ENCODE data around the gene LRFN3.
"Not testable (repeated sequence)": the region's sequence is repeated elsewhere in the genome, so short reads cannot be mapped to it uniquely, and the experiment has no call there.

Gene LRFN3

DNA sequence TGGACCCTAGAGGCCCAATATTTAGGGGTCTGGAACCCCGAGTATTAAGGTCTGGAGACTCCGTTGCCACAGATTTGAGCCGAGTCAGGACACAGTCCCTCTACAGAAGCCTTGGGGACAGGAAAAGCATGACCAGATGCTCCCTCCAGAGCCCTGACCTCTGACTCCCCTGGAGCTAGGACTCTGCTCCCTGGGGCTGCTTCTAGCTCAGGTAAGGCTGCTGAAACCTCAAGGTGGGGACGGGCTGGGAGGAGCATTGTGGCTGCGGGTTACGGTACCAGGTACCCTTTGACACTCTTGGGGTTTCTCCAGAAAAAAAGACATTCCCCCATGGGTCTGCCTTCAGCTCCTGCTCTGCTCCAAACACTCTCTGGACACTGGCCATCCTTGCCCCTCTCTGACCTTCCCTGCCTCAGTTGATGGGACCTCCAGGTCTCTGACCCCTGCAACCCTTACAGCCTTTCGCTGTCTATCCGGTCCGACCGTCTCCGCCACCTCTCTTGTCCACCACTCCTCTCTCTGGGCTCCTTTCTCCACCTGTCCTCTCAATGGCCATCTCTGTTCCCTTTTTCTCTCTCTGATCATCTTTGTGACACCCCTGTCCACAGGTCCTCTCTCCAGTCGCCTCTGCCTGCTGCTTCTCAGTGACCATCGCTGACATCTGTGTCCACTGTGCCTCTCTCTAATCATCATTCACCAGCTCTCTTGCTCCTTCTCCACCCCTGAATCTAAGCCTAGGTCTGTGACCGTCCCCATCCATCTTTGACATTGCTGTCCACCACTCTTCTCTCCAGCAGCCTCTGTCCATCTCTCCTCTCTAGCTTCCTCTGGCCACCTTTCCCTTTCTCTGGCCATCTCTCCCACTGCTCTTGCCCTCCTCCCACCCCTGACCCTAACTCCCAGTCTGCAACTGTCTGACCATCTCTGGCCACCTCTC, 1.4 kb downstream of the LRFN3 start:
- DNase-seq = peak in 2 of 10 donors; percentile 29 to 58
- intact Hi-C loops (cut with DNase I) = loop anchor here (10.0 kb wide), 1 partner anchor 163 kb away; the partner anchor contains the start of gene ARHGAP33

DNA sequence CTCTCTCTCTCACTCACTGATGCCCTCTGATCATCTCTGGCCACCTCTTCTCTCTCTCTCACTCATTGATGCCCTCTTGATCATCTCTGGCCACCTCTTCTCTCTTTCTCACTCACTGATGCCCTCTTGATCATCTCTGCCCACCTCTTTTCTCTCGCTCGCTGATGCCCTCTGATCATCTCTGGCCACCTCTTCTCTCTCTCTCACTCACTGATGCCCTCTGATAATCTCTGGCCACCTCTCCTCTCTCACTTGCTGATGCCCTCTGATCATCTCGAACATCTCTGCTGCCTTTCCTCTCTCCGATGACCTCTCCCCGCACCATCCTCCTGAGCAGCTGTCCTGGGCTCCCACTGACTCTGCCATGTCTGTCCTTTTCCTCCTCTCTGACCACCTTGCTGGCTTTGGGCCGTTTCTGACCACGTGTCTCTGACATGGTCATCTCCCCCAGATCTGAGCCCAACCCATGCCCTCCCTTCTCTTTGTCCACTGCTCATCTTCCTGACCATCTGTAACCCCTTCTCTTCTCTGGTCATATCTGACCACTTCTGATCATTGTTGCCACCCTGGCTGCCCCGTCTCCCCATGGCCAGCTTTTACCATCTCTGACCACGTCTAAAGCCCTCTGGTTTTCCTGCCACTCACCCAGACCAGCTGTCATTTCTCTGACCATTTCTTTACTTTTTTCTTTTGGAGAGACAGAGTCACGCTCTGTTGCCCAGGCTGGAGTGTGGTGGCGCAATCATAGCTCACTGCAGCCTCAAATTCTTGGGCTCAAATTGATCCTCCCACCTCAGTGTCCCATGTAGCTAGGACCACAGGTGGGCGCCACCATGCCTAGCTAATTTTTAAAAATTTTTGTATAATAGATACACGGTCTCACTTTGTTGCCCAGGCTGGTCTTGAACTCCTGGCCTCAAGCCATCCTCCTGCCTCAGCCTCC, 2.4 kb downstream of the LRFN3 start:
- intact Hi-C loops (cut with DNase I) = loop anchor here (10.0 kb wide), 1 partner anchor 164 kb away; the partner anchor contains the start of gene ARHGAP33
- peak in 2 of 10 donors; percentile 28 to 42 for DNase-seq

DNA sequence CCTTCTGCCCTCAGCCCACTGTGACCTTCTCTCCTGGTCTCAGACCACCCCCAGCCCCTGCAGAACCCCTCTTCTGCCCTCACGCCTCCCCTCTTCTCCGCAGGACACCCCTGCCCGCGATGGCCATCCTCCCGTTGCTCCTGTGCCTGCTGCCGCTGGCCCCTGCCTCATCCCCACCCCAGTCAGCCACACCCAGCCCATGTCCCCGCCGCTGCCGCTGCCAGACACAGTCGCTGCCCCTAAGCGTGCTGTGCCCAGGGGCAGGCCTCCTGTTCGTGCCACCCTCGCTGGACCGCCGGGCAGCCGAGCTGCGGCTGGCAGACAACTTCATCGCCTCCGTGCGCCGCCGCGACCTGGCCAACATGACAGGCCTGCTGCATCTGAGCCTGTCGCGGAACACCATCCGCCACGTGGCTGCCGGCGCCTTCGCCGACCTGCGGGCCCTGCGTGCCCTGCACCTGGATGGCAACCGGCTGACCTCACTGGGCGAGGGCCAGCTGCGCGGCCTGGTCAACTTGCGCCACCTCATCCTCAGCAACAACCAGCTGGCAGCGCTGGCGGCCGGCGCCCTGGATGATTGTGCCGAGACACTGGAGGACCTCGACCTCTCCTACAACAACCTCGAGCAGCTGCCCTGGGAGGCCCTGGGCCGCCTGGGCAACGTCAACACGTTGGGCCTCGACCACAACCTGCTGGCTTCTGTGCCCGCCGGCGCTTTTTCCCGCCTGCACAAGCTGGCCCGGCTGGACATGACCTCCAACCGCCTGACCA, 3.3 kb downstream of the LRFN3 start:
- peak in 2 of 10 donors; percentile 66 to 87 for DNase-seq
- intact Hi-C loops (cut with DNase I) = loop anchor here (10.0 kb wide), 1 partner anchor 165 kb away; the partner anchor contains the start of gene ARHGAP33

DNA sequence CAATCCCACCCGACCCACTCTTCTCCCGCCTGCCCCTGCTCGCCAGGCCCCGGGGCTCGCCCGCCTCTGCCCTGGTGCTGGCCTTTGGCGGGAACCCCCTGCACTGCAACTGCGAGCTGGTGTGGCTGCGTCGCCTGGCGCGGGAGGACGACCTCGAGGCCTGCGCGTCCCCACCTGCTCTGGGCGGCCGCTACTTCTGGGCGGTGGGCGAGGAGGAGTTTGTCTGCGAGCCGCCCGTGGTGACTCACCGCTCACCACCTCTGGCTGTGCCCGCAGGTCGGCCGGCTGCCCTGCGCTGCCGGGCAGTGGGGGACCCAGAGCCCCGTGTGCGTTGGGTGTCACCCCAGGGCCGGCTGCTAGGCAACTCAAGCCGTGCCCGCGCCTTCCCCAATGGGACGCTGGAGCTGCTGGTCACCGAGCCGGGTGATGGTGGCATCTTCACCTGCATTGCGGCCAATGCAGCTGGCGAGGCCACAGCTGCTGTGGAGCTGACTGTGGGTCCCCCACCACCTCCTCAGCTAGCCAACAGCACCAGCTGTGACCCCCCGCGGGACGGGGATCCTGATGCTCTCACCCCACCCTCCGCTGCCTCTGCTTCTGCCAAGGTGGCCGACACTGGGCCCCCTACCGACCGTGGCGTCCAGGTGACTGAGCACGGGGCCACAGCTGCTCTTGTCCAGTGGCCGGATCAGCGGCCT, 4.1 kb downstream of the LRFN3 start:
- intact Hi-C loops (cut with DNase I) = no loop called here
- DNase-seq = peak in 2 of 10 donors; percentile 79 to 86

DNA sequence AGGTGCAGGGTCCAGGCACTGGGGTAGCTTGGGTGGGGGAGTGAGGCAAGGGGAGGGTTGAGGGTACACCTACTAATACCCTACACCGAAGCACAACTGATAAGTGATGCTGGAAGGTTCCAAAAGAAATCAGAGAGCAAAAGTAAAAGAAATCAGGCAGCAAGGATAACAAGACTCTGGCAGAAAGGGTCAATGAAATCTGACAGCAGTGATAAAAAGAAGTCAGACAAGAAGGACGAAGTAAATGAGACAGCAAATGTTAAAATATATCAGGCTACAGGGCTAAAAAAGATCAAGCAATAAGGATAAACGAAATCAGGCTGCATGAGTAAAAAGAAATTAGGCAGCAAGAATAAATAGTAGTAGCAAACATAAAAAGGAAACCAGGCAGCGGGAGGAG, 4.7 kb downstream of the LRFN3 start:
- intact Hi-C loops (cut with DNase I) = no loop called here
- DNase-seq = no peak

DNA sequence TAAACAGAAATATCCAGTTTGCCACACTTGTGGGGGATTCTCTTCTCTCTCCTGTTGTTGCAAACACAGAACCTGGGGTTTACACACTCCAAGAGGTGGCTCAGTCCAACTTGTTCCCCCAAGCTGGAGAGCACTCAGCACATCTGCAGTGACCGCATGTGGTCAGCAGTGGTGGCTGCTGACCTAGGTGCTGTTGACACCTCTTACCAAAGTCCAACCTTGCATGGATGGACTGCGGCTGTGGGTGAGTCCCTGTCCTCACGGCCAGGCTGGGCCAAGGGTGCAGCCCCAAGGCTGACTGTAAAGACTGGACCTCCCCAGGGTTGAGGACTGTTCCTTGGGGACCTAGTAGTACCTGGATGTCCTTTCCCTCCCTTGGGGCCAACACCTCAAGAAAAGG, 6.1 kb downstream of the LRFN3 start:
- intact Hi-C loops (cut with DNase I) = no loop called here
- peak in 3 of 10 donors; percentile 29 to 55 (median 41) for DNase-seq

- DNase-seq = peak in 1 of 10 donors; percentile 22
- intact Hi-C loops (cut with DNase I) = no loop called here
These were observed 7.4 kb downstream of the LRFN3 start for GRCh38 chr19:35943321-35944301.

- peak in 1 of 10 donors; percentile 83 for DNase-seq
- intact Hi-C loops (cut with DNase I) = no loop called here
These were observed 8.4 kb downstream of the LRFN3 start for GRCh38 chr19:35944556-35944955.

GRCh38 chr19:35945121-35945790, 9.1 kb downstream of the LRFN3 start:
- intact Hi-C loops (cut with DNase I) = no loop called here
- DNase-seq = peak in 1 of 10 donors; percentile 25

DNA sequence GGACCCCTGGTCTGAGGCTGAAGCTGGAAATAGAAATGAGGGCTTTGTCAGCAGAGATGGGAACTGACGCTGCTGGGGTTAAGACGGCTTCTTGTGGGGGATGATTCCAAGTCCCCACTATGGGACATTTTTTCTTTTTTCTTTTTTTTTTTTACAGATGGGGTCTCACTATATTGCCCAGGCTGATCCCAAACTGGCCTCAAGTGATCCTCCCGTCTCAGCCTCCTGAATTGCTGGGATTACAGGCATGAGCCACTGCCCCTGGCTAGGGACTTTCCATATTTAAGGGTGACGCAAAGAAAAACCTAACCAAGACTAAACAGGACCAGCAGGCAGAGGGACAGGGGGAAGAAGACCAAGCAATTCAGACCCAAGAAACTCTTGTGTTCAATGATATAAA, 10.0 kb downstream of the LRFN3 start:
- intact Hi-C loops (cut with DNase I) = no loop called here
- peak in 1 of 10 donors; percentile 8 for DNase-seq

GRCh38 chr19:35949131-35949530, 13.0 kb downstream of the LRFN3 start:
- intact Hi-C loops (cut with DNase I) = no loop called here
- peak in 1 of 10 donors; percentile 38 for DNase-seq

- intact Hi-C loops (cut with DNase I) = loop anchor here (10.0 kb wide), 1 partner anchor 219 kb away; no protein-coding TSS in a partner anchor
- no peak for DNase-seq
These were observed 19.9 kb downstream of the LRFN3 start for GRCh38 chr19:35955881-35956634.

GRCh38 chr19:35957411-35957810, 21.2 kb downstream of the LRFN3 start:
- intact Hi-C loops (cut with DNase I) = loop anchor here (10.0 kb wide), 1 partner anchor 217 kb away; no protein-coding TSS in a partner anchor
- DNase-seq = not testable (repeated sequence)

GRCh38 chr19:35958660-35959039, 22.5 kb downstream of the LRFN3 start:
- intact Hi-C loops (cut with DNase I) = loop anchor here (10.0 kb wide), 1 partner anchor 216 kb away; no protein-coding TSS in a partner anchor
- no peak for DNase-seq

GRCh38 chr19:35959040-35959967, 23.1 kb downstream of the LRFN3 start:
- peak in 9 of 10 donors; percentile 30 to 95 (median 55) for DNase-seq
- intact Hi-C loops (cut with DNase I) = loop anchor here (10.0 kb wide), 1 partner anchor 215 kb away; no protein-coding TSS in a partner anchor

Measured in posterior cingulate gyrus (tissue), 11 donors.